LHCN-M2 (cell line): ENCODE measurements around the gene ROBO2. TPM values are rescaled to one million over a fixed set of nuclear protein-coding genes. Genes with fewer than 3 reads are reported as not detected.

Experiments used
- DNase-seq: peaks from one replicate; pipeline ENCODE4 v3.0.0-alpha.2; 2012; ENCODE audit warnings: low read depth
- polyA plus RNA-seq: library from polyadenylated mRNA; unstranded; fragments of >200 nt; gene quantifications from one replicate; pipeline ENCODE4 v1.2.1, GENCODE V29; 2012; ENCODE audit warnings: missing spikeins
- total RNA-seq: library from RNA; depleted of rRNA; stranded (reverse); fragments of >200 nt; gene quantifications from 2 replicates; pipeline ENCODE4 v1.2.3, GENCODE V29; 2014; rRNA removed

Gene ROBO2, protein sequence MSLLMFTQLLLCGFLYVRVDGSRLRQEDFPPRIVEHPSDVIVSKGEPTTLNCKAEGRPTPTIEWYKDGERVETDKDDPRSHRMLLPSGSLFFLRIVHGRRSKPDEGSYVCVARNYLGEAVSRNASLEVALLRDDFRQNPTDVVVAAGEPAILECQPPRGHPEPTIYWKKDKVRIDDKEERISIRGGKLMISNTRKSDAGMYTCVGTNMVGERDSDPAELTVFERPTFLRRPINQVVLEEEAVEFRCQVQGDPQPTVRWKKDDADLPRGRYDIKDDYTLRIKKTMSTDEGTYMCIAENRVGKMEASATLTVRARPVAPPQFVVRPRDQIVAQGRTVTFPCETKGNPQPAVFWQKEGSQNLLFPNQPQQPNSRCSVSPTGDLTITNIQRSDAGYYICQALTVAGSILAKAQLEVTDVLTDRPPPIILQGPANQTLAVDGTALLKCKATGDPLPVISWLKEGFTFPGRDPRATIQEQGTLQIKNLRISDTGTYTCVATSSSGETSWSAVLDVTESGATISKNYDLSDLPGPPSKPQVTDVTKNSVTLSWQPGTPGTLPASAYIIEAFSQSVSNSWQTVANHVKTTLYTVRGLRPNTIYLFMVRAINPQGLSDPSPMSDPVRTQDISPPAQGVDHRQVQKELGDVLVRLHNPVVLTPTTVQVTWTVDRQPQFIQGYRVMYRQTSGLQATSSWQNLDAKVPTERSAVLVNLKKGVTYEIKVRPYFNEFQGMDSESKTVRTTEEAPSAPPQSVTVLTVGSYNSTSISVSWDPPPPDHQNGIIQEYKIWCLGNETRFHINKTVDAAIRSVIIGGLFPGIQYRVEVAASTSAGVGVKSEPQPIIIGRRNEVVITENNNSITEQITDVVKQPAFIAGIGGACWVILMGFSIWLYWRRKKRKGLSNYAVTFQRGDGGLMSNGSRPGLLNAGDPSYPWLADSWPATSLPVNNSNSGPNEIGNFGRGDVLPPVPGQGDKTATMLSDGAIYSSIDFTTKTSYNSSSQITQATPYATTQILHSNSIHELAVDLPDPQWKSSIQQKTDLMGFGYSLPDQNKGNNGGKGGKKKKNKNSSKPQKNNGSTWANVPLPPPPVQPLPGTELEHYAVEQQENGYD (N-terminal part only)
- not detected in 2 replicates for total RNA-seq
- not detected for polyA plus RNA-seq

DNA sequence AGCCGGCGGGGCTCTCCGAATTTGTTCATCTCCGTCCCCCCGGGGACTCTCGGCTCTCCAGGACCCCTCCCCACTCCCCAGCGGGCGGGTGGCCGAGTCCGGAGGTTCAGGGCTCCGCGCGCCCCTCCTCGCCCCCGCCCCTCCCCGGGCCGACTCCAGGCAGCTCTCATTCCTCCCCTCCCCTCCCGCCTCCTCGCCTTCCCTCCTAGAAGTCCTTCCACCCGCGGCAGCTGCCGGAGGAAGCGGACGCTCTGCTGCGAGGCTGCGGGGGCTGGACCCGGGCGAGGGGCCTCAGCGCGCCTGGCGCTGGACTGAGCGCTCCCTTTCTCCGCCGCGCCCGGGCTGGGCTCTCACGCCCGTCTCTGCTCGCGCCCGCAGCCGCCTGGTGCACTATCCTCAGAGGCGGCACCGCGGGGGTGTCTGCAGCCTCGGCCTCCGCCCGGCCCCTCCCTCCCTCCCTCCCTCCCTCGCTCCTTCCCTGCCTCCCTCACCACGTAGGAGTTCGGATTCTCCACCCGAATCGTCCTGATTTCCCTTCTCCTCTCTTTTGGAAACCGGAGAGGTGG is at the start of gene ROBO2:
ROBO2 (plus strand) TSS at position 494 of the 566 bp plus-strand sequence. CDS start 687 bp downstream, outside the sequence.
- DNase-seq = no peak

DNA sequence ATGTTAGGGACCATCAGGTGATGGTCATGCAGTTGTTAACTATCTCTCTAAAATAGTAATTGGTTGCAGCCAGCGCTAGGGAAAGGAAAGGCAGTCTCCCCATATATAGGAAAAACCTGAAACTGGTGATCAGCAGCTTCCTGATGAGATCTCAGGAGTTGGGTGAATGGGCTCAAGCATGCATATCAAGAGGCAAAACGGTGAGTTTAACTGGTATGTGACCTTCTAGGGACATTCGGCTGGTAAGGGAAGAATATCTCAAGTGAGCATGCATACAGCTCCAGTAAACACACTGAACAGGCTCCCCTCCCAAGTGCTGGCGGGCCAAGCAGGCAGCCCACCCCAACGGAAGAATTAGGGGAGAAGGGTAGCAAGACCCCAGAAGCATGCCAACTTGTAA is 49.3 kb upstream of the ROBO2 start:
- no peak for DNase-seq

DNA sequence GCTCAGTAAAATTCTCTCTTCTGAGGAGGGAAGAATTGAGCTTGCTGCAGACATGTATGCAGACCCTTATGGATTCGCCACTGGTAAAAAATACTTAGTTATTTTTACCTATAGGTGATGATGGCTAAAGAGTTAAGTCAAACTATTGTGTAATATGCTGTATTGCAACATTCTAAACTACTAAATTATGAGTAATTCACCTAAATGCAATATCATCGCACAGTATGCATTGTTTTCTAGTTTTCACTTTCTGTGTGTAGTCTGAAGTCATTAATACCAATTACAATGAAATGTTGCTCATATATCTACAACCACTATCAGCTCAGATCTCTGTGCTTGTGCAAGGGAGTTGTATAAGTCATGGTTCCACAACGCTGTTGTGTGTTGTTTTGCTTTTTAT is 48.7 kb upstream of the ROBO2 start:
- DNase-seq = no peak

DNA sequence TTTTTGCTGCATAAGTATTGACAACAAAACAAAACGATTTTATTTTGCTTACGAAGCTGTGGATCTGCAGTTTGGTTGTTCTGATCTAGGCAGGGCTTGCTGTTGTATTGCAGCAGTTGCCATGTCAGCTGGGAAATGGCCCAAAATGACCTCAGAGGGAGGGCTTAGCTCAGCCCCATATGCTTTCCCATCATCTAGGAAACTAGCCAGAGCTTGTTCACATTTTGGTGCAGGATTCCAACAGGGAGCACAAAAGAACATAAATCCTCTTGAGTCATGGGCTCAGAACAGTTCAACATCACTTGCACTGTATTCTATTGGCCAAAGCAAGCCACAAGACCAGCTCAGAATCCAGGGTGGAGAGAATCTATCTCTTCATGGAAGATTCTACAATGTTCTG is 42.2 kb upstream of the ROBO2 start:
- no peak for DNase-seq

DNA sequence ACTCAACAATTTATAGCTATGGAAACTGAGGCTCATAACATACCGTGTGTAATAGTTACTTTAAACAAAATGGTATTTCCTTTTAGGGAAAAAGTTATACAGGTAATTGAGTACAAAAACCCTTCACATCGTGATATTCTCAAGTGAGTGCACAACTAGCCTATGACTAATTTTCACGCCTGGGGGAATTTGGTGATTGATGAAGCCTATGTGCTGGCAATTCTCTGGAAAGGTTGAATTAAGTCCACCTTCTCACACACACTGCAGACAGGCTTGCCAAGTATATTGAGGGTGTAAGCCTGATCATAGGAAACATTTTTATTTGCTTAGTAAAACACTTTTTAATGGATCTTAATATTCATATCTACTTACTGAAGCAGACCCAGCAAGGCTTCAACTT is 41.3 kb upstream of the ROBO2 start:
- no peak for DNase-seq

DNA sequence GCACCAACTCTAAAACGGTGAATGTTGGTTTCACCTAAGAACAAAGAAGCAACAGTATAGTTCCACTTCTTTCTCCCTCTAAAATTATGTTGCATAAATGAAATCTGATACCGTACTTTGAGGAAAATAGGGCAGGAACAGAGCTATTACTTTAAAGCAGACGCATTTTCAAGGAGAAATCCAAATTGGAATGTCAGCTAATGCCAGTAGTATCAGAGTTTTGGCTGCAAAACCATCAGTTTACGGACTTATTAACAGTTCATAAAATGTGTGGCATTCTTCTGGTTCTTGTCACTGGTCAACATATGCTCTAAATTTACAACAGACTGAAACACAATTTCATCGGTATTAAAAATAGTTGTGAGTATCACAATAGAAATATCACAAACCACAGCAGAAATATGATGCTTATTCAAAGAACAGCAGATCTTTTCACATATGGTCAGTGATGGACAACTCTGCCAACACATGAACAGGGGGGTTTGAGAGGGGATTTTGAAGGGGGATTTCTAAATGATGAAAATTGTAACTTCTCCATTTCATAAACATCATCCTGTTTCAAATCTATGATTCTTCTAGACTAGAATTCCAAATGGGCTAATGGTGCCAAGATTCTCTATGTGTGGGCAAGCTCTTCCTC is 38.7 kb upstream of the ROBO2 start:
- DNase-seq = no peak

DNA sequence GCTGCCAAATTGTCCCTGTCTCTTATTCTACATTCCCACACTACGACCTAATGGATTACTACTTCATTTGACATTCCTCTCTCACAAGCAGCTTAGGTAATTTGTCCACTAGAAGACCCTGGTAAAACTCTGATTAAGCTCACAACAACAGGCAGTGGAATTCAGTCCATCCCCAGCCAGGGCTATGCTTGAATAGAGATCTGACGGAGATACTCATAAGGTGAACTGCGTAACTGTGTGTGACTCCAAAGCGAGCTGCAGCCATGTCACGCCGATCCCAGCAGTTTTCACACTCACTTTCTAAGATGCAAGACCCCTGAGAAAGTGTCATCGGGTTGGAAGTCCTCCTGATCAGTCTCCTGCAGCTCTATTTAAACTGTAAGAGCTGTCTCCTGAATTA is 25.7 kb upstream of the ROBO2 start:
- no peak for DNase-seq

DNA sequence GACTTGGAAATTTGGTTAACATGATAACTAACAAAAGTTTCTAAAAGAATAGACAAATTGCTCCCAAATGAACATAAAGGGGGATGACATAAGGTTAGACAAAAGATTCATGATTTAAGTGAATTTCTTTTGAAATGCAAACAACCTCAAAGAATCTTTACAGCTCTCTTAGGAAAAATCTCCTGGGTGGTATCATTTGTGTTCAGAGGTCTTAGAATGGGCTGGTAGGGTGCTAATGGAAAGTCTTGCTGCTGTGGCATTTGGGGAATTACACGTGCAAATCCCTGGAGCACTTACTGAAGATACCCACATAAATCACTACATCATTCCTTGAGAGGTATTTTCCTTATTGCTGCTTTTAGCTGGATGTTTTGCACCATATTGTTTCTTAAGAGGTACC is 14.4 kb upstream of the ROBO2 start:
- DNase-seq = no peak

DNA sequence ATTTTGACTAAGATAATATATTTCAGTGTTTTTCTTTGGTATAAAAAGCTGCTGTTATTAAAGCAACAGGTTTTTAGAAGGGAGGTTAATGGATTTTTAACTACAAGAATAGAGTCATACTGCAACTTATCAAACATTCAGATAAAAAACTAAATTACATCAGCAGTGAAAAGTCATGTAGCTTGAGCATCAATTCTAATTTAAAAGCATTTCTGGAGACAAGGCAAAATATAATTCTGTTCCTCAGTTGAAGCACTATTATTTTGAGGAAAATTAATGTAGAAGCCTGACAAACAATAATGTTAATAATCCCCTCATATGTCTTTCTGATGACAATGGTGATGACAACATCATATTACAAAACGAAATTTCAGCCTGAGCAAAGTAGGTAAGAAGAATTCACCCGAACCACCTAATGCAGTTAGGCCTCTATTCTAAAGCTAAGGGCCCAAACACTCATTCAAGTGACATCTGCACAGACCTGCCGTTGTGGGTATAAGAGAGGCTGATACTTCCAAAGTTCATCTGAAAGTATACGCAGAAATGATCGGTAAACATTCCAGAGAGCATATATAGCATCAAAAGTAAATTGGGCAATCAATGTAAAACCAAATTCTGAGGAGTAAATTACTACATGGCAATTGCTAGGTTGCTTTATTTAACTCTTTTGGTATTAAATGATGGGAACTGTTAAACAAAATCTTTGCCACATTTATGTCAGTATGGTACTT is 12.8 kb upstream of the ROBO2 start:
- no peak for DNase-seq

DNA sequence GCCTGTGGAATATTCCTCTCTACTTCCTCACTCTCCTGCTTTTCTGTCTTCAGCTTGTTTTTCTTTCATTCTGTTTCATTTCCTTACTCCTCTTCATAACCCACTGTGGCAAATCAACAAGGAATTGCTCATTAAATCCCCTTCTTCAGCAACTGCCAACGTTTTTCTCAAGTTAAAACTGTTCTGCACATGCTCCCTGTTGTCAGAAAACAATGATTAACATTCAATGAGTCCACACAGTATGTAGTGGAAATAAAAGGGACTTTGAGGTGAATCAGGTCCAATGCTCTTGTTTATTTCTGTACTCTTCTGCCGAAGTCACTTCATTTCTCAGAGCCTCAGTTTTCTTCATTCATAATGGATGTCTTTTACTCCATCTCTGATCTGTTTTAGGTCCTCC is 11.9 kb upstream of the ROBO2 start:
- no peak for DNase-seq

DNA sequence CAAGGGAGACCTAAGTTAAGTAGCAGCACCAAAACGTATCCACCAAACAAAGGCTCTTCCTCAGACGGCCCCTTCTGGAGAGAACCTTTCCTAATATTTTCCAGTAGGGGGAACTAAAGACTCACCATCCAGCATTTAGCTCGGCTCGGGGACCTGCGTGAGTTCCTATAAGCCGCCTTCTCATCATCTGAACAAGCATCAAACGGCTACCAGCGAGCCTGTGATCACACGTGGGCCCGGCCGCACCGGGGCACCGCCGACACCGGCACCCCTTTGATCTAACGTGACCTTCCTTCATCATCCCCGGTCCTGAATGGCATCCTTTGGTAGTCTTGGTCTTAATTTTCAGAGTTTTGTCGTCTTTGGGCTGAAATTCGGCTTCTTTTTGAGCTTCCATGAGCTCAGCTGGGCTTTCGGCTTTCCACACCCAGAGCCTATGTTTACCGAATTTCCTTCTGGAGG is 1.4 kb upstream of the ROBO2 start:
- DNase-seq = peak; percentile 57

DNA sequence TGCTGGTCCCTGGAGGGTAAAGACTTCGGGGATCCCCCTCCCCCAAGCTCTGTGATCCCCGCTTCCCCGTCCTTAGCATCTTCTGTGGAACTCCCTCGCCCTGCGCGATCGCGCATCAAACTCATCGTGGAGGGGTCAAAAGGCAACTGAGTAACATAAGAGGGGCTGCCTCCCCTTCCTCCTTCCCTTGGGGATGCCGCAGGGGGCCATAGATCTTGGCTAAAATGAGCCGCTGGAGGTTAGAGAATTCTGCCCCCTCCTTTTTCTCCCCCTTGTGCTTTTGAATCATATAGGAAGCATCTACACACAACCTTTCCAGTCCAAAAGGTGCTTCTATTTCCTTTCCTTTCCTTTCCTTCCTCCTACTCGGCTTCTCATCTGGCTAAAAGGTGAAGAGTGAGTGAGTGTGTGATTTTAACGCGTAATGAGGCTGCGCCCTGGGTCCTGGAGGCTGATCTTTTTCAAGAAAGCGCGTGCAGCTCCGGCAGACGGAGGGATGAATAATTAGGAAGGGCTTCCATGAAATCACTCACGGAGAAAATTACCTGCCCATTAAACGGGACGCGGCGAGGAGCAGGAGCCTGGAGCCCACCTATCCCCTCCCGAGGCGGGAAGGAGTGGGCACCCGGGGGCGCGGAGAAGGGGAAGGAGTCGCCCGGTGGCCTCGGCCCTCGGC is 831 bp upstream of the ROBO2 start:
- no peak for DNase-seq

DNA sequence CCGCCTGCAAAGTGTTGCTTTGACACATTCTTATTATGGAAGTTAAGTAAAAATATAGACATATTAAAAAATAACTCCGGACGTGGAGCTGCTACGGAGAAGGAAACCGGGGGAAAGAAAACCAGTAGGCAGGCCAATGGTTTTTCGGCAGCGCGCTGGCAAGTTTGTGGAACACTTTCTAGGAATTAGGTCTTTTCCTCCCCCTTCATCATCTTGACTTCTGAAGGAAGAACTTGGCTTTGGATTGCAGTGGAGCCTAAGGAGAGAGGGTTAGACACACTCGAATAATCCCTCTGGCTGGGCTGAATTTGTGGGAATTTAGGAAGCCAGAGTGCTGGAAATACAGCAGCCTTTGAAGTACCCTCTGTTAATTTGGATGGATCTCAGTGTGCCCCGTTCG is 317 bp downstream of the ROBO2 start:
- no peak for DNase-seq

DNA sequence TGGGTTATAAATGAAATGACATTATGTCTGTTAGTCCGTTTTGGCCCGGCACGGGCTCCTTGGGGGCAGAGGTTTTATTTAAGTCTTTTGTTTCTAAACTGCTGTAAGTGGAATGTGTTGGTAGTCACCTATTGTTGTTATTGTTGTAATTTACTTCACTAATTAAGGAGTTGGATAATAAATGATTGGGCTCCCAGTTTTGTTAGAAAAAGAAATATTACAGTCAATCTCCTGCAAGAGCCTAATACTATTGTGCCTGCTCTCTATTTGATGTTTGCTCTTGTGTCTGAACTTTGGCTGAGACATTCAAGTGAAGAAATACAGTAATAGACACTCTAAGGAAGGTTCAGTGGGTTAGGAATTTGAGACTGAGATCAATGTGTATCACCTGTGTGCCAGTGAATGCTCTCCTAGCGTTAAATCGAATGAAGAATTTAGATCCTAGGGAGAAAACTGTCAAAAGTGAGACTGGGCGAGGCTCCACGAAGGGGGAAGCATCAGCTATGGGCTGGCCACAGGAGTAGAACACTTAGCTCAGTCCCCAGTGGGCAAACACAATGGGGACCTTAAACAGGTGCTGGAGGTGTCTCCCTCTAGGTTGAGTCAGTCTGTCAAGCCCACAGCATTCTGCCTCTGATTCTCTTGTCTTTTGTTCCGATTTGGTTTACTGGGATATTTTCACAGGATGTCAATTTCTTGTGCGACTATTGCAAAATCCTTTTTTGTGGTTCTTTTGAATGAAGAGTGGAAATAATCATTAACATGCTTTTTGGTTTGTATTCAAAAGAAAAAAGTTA is 1.2 kb downstream of the ROBO2 start:
- no peak for DNase-seq

DNA sequence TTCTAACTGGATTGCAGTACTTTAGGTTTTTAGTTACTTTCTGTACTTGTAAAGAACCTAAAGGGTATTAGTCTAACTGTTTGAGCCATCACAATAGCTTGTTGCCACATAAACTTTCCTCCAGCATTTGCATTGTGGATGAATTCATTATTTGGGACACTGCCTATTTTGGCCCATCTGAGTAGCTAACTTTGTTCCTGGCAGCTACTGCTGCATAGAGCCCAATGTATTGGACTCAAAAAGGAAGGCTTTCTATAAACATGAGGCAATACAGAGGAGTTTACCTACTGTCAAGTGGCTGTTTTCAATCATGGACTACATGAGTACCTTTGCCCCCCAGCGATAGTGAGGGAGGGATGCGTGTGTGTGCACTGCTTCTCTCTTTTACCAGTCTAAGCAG is 1.9 kb downstream of the ROBO2 start:
- no peak for DNase-seq

DNA sequence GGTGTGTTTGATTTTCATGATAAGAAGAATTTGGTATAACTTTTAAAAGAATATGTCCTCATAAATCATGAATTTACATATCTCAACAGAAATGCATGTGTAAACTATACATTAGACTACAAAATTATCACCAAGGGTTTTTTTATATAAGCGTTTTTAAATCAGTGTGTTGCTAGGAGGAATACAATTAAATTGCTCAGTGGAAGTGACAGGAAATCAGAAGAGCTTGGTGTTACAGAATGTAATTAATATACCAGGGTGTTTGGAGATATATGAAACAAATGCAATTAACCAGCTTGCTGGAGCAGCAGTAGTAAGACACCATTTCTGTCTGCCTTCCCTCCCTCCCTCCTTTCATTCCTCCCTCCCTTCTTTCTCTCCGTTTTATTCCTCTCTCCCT is 2.4 kb downstream of the ROBO2 start:
- no peak for DNase-seq

DNA sequence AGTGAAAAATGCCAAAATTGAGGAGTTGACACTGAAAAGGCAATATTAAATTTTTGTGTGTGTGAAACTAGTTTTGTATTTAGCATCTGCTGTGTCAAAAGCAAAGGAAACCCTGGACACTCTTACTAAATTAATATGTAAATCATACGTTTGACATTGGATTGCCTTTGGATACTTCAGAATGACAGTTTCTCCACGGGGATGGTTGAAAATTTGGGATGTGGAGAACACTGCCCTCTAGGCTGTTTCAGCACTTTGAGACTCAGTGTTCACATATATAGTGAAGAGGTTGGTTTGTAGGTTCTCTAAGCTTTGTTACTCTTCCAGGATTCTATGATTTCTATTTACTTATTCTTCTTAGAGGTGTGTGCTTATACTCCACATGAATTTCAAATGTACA is 3.0 kb downstream of the ROBO2 start:
- no peak for DNase-seq

DNA sequence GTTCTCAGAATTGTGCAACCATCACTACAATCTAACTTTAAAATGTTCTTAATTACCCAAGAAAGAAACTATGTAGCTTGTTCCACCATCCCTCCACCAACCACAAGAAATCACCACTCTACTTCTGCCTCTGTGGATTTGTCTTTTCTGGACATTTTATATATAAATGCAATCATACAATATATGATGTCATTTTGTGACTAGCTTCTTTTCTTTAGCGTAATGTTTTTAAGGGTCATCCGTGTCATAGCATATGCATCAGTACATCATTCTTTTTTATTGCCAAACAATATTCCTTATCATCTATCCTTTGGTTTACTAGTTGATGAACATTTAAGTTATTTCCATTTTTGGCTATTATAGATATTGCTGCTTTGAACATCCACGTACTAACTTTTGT is 5.8 kb downstream of the ROBO2 start:
- DNase-seq = no peak

DNA sequence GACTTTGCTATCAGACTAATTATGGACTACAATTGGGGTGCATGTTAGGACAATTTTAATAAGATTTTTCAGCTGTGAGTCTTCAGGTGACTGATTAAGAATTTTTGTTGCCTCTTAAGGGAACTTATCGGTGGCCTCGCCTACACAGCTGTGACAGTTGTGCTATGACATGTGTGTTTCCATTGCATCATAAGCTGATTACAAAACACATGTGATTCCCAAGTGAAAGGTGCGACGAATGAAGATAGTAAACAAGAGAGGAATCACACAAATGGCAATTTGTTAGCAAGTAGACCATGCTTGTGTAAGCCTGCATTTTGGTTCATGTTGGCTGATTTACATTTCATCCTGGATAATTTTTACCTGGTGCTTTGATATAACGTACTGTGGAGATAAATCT is 8.3 kb downstream of the ROBO2 start:
- DNase-seq = no peak
